Esophagus muscularis mucosa (tissue), 4 donors: ENCODE measurements around the gene RPLP2.

Experiments used
- EP300 ChIP-seq: sonication (generic); formaldehyde crosslinking; IDR thresholded peaks from one replicate; pipeline ENCODE4 v1.6.1; 2017; ENCODE audit warnings: antibody characterized with exemption
- POLR2A ChIP-seq: fragments of 450-650 bp; IDR thresholded peaks from one replicate; pipeline ENCODE4 v1.6.1; 2017; ENCODE audit warnings: antibody characterized with exemption, moderate library complexity, mild to moderate bottlenecking, low read depth
- POLR2AphosphoS5 ChIP-seq, 2 donors: sonication (generic); formaldehyde crosslinking; IDR thresholded peaks; one replicate each; pipeline ENCODE4 v1.6.1; 2017; ENCODE audit warnings: antibody characterized with exemption in 2 of 2
- TF ChIP-seq, protein P1 (sequence below), 3 experiments: fragments of 200-600 bp in 2 of 3; fragments of 450-650 bp in 1 of 3; sonication (generic) in 2 of 3; IDR thresholded peaks; one replicate each; pipeline ENCODE4 v1.5.1; 2017 to 2019; ENCODE audit warnings: antibody characterized with exemption in 3 of 3, mild to moderate bottlenecking in 2 of 3, moderate library complexity in 1 of 3

- TF ChIP-seq, protein P1, sequence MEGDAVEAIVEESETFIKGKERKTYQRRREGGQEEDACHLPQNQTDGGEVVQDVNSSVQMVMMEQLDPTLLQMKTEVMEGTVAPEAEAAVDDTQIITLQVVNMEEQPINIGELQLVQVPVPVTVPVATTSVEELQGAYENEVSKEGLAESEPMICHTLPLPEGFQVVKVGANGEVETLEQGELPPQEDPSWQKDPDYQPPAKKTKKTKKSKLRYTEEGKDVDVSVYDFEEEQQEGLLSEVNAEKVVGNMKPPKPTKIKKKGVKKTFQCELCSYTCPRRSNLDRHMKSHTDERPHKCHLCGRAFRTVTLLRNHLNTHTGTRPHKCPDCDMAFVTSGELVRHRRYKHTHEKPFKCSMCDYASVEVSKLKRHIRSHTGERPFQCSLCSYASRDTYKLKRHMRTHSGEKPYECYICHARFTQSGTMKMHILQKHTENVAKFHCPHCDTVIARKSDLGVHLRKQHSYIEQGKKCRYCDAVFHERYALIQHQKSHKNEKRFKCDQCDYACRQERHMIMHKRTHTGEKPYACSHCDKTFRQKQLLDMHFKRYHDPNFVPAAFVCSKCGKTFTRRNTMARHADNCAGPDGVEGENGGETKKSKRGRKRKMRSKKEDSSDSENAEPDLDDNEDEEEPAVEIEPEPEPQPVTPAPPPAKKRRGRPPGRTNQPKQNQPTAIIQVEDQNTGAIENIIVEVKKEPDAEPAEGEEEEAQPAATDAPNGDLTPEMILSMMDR (IDR thresholded peaks at IDR 0.05) = no peak
- TF ChIP-seq EP300 = no peak
- TF ChIP-seq POLR2A = no peak
- no peak for TF ChIP-seq POLR2AphosphoS5 (IDR thresholded peaks at IDR 0.05)
Observed at GRCh38 chr11:766936-767210, 42.9 kb upstream of the RPLP2 start.
